HG02678 (cell line): ENCODE data around the gene WDPCP.
"Not testable (repeated sequence)": the region's sequence is repeated elsewhere in the genome, so short reads cannot be mapped to it uniquely, and the experiment has no call there.

Source experiments
- ATAC-seq: cut with Tn5 transposase; IDR thresholded peaks from one replicate; pipeline ENCODE4 v1.9.1; 2021; ENCODE audit warnings: mild to moderate bottlenecking, moderate library complexity; ENCODE audit not compliant: unreplicated experiment

WDPCP gene

DNA sequence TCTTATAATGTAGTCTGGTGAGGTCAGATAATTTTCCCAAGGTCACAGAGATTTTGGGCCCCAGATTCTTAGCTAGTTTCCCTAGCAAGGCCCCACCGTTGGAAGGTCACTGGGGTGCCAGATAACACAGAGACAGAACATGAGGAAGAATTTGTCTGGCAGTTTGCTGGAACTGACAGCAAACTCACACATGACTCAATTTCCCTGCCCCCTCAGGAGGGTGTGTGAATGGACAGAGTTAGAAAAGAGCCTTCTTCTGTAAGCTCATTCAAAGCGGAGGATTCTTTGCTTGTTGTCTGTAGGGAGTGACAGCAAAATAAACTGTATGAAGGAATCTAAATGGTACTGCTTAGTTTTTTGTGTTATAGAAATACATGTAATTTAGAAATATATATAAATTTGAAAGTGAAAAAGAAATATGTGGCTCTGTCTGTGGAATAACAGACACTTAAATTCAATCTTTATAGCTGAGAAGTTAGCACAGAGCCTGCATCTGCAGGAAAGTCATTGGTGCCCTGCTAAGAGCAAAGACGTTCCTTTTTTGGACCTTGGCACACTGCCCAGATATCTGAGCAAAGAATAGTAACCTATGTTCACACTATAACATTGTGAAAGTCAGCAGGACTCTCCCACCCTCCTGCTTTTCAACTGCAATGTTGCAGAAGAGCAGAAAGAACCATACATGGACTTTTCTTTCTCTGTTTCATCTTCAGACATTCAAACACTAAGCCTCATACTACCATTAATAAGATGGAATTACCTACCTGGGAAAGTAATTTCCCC is 2.5 kb upstream of the WDPCP start:
- no peak for ATAC-seq

- ATAC-seq = peak; percentile 12
Observed at GRCh38 chr2:63589148-63589958, 1.1 kb upstream of the WDPCP start.

DNA sequence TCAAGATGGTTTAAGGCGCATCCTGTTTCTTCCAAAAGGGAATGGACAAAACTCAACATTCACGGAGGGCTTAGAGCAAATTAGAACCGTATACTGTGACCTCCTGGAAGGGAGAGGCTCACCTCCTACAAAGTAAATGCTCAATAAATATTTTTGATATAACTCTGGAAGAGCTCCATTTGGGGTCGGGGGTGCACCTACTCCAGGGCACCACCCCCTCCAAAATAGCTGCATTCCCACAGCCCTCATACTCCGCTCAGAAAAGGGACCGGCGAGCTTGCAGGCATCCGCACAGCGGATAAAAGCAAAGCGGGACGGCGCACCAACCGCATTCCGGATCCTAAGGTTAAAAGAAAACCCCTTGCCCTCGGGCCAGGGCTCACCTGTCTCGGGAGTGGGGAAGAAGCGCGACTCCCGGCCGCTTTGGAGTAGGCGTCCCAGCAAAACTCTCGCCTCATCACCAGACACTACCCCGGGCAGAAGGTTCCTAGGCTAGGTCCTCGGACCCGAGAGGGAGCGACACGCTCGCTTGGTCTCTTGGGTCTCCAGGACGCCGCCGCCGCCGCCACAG is 378 bp downstream of the WDPCP start:
- no peak for ATAC-seq

GRCh38 chr2:63582873-63583272 is 5.4 kb downstream of the WDPCP start:
- no peak for ATAC-seq

- no peak for ATAC-seq
Observed at GRCh38 chr2:63581298-63581961, 6.8 kb downstream of the WDPCP start.

GRCh38 chr2:63580651-63581297 is 7.5 kb downstream of the WDPCP start:
- ATAC-seq = no peak

- no peak for ATAC-seq
Observed at GRCh38 chr2:63578767-63579166, 9.5 kb downstream of the WDPCP start.

DNA sequence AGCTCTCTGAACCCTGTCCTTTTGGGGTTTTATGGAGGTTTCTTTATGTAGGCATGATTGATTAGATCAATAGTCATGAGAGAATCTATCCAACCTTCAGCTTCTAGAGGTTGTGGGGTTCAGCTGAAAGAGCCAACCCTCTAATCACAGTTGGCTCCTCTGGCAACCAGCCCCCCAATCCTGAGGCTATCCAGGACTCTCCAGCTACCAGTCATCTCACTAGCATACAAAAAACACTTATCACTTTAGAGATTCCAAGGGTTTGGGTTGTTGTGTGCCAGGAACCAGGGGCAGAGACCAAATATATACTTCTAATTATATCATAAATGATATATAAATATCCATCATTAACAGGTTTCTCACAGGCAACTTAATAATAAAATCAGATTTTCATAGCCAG is 11.7 kb downstream of the WDPCP start:
- no peak for ATAC-seq

- ATAC-seq = not testable (repeated sequence)
Observed at GRCh38 chr2:63573726-63574345, 14.4 kb downstream of the WDPCP start.

DNA sequence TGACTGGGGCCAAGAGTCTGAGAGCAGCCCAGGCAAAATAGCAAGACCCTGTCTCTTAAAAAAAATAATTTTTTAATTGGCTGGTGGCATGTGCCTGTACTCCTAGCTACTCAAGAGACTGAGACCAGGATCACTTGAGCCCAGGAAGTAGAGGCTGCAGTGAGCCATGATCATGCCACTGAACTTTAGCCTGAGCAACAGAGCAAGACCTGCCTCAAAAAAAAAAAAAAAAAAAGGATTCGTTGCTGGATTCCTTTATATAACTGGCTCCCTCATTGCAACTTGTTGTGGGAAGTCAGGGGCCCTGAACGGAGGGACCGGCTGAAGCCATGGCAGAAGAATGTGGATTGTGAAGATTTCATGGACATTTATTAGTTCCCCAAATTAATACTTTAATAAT is 15.3 kb downstream of the WDPCP start:
- not testable (repeated sequence) for ATAC-seq

GRCh38 chr2:63572001-63572400 is 16.3 kb downstream of the WDPCP start:
- ATAC-seq = no peak

GRCh38 chr2:63571291-63571690 is 17.0 kb downstream of the WDPCP start:
- no peak for ATAC-seq

DNA sequence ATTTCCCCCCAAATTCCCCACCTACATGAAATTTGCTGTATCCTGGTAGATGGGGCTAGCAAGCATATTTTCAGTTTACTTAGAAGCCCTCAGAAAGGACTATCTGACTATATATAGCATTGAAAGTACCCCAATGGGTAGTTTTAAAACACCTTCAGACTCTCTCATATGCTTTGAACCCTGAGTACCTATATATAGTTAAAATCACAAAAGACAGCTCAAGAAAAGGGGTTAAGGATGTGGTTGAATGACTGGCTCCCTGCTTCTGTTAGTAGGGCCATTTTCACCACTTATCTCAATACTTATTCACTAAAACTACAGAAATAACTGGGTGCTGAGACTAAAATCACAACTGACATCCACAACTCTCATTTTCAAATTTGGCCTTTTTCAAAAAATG is 18.5 kb downstream of the WDPCP start:
- peak; percentile 81 for ATAC-seq

GRCh38 chr2:63562751-63563150 is 25.5 kb downstream of the WDPCP start:
- no peak for ATAC-seq

DNA sequence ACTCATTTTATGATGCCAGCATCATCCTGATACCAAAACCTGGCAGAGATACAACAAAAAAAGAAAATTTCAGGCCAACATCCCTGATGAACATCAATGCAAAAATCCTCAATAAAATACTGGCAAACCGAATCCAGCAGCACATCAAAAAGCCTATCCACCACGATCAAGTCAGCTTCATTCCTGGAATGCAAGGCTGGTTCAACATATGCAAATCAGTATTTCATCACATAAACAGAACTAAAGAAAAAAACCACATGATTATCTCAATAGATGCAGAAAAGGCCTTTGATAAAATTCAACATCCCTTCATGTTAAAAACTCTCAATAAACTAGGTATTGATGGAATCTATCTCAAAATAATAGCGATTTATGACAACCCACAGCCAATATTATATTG is 29.4 kb downstream of the WDPCP start:
- ATAC-seq = not testable (repeated sequence)

- not testable (repeated sequence) for ATAC-seq
Observed at GRCh38 chr2:63557819-63558218, 30.5 kb downstream of the WDPCP start.

DNA sequence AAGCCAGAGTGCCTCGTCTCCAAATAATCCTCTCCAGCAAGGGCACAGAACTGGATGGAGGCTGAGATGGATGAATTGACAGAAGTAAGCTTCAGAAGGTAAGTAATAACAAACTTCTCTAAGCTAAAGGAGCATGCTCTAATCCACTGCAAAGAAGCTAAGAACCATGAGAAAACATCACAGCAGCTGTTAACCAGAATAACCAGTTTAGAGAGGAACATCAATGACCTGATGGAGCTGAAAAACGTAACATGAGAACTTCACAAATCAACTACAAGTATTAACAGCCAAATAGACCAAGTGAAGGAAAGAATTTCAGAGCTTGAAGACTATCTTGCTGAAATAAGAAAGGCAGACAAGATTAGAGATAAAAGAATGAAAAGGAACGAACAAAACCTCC is 32.3 kb downstream of the WDPCP start:
- no peak for ATAC-seq

- ATAC-seq = no peak
Observed at GRCh38 chr2:63555299-63555698, 33.0 kb downstream of the WDPCP start.

- ATAC-seq = no peak
Observed at GRCh38 chr2:63553049-63553448, 35.2 kb downstream of the WDPCP start.

GRCh38 chr2:63545023-63545422 is 43.3 kb downstream of the WDPCP start:
- no peak for ATAC-seq
